ENCODE measurements around the gene GLOD4.
"Not testable (repeated sequence)": the region's sequence is repeated elsewhere in the genome, so short reads cannot be mapped to it uniquely, and the experiment has no call there.

Gene GLOD4

GRCh38 chr17:767076-767475, 15.0 kb downstream of the GLOD4 start:
- DNase-seq: no peak

GRCh38 chr17:760371-760770, 21.7 kb downstream of the GLOD4 start:
- no peak for DNase-seq

GRCh38 chr17:759964-760363, 22.1 kb downstream of the GLOD4 start:
- DNase-seq: no peak

GRCh38 chr17:756010-756567, 26.0 kb downstream of the GLOD4 start:
- not testable (repeated sequence) for DNase-seq

GRCh38 chr17:755319-755961, 26.6 kb downstream of the GLOD4 start:
- DNase-seq: not testable (repeated sequence)

GRCh38 chr17:753418-753817, 28.7 kb downstream of the GLOD4 start:
- no peak for DNase-seq

- peak; percentile 17 for DNase-seq
Measured at GRCh38 chr17:752620-753219, 29.4 kb downstream of the GLOD4 start.

- DNase-seq: peak; percentile 9
Measured at GRCh38 chr17:752002-752619, 30.0 kb downstream of the GLOD4 start, which contains the start of gene GEMIN4. GEMIN4 (minus strand) TSS chr17:752264; CDS start chr17:752142, 122 bp downstream.

GRCh38 chr17:751269-752001, 30.6 kb downstream of the GLOD4 start:
- DNase-seq: no peak

GRCh38 chr17:750431-751037, 31.5 kb downstream of the GLOD4 start:
- DNase-seq: no peak

- not testable (repeated sequence) for DNase-seq
Measured at GRCh38 chr17:749359-749758, 32.7 kb downstream of the GLOD4 start.

- not testable (repeated sequence) for DNase-seq
Measured at GRCh38 chr17:748604-749003, 33.5 kb downstream of the GLOD4 start.

GRCh38 chr17:746783-747629, 35.1 kb downstream of the GLOD4 start:
- DNase-seq: no peak

GRCh38 chr17:746181-746580, 35.9 kb downstream of the GLOD4 start:
- no peak for DNase-seq

- DNase-seq: no peak
Measured at GRCh38 chr17:745406-745805, 36.7 kb downstream of the GLOD4 start.

GRCh38 chr17:744937-745336, 37.1 kb downstream of the GLOD4 start:
- DNase-seq: no peak

GRCh38 chr17:743139-743538, 38.9 kb downstream of the GLOD4 start:
- no peak for DNase-seq

- DNase-seq: no peak
Measured at GRCh38 chr17:742147-742793, 39.8 kb downstream of the GLOD4 start.

GRCh38 chr17:740240-741017, 41.7 kb downstream of the GLOD4 start:
- DNase-seq: no peak

- DNase-seq: no peak
Measured at GRCh38 chr17:737561-738113, 44.4 kb downstream of the GLOD4 start.

Data from NCI-H2029 treated with DMSO at 0.1 percent for 48 hours (cell line).